B cell (primary cell): ENCODE results near the gene CASKIN1. TPM values are rescaled to one million over a fixed set of nuclear protein-coding genes. Genes with fewer than 3 reads are reported as not detected.

Experiments
- ATAC-seq: fragments of 200-7000 bp; cut with Tn5 transposase; one replicate; pipeline ENCODE4 v1.10.0; 2021; ENCODE audit warnings: low read depth, mild to moderate bottlenecking, moderate number of reproducible peaks, moderate library complexity
- CTCF ChIA-PET: fragments of 350-600 bp; sonication (Branson Sonifier 250); formaldehyde crosslinking; loops from one replicate; lab custom pipeline; 2021; ENCODE audit warnings: antibody characterized with exemption, inconsistent platforms; lab: Charles Lee
- POLR2A ChIA-PET: fragments of 350-600 bp; sonication (Branson Sonifier 250); formaldehyde crosslinking; loops from one replicate; lab custom pipeline; 2021; ENCODE audit warnings: antibody characterized with exemption; lab: Charles Lee
- DNase-seq: peaks from one replicate; pipeline ENCODE4 v3.0.0; 2013
- H2AFZ ChIP-seq: 2 replicates; pipeline ENCODE4 v1.6.1; 2012; ENCODE audit warnings: mild to moderate bottlenecking, low read depth, low read length; ENCODE audit not compliant: insufficient read depth, poor library complexity, severe bottlenecking
- H3K27ac ChIP-seq, 2 donors: 1 replicate in 1 of 2; 2 replicates in 1 of 2; pipeline ENCODE4 v1.5.1; 2012 to 2013; ENCODE audit warnings: low read length in 2 of 2, mild to moderate bottlenecking in 2 of 2, moderate library complexity in 1 of 2
- H3K27me3 ChIP-seq, 4 experiments: fragments of 200-600 bp in 1 of 4; sonication (generic) in 1 of 4; replicated peaks in 1 of 4; 1 replicate in 2 of 4; 2 replicates in 2 of 4; pipeline versions ENCODE4 v1.6.1 to v1.7.0; 2013 to 2016; ENCODE audit warnings: low read length in 3 of 4, mild to moderate bottlenecking in 2 of 4, mixed read lengths in 1 of 4, moderate library complexity in 1 of 4; ENCODE audit not compliant: insufficient read depth in 4 of 4, control insufficient read depth in 3 of 4; ENCODE audit errors: control extremely low read depth in 1 of 4
- H3K36me3 ChIP-seq, 2 experiments: replicated peaks in 1 of 2; 1 replicate in 1 of 2; 2 replicates in 1 of 2; pipeline versions ENCODE4 v1.6.1 to v1.7.1; 2013; ENCODE audit warnings: low read length in 1 of 2; ENCODE audit not compliant: insufficient read depth in 2 of 2, control insufficient read depth in 1 of 2; ENCODE audit errors: control extremely low read depth in 1 of 2, extremely low read depth in 1 of 2
- H3K4me1 ChIP-seq, 2 donors: fragments of 200-600 bp in 1 of 2; sonication (generic) in 1 of 2; 1 replicate in 1 of 2; 2 replicates in 1 of 2; pipeline versions ENCODE4 v1.5.1 to v1.6.1; 2013 to 2017; ENCODE audit warnings: low read length in 2 of 2; ENCODE audit not compliant: control insufficient read depth in 2 of 2, insufficient read depth in 2 of 2
- H3K4me2 ChIP-seq: replicated peaks from 2 replicates; pipeline ENCODE3; 2012; ENCODE audit warnings: mild to moderate bottlenecking, low read depth, low read length; ENCODE audit not compliant: poor library complexity, severe bottlenecking
- H3K4me3 ChIP-seq, 5 experiments: fragments of 200-600 bp in 1 of 5; sonication (generic) in 1 of 5; 1 replicate in 3 of 5; 2 replicates in 2 of 5; pipeline versions ENCODE4 v1.5.1 to v1.7.0; 2011 to 2016; ENCODE audit warnings: low read length in 4 of 5, mild to moderate bottlenecking in 4 of 5, low read depth in 2 of 5, control low read depth in 1 of 5, moderate library complexity in 1 of 5; ENCODE audit not compliant: insufficient read depth in 1 of 5; ENCODE audit errors: control extremely low read depth in 1 of 5, extremely low read depth in 1 of 5
- H3K79me2 ChIP-seq: fragments of 200-600 bp; sonication (generic); one replicate; pipeline ENCODE4 v1.6.0; 2016; ENCODE audit warnings: low read length; ENCODE audit not compliant: control insufficient read depth, insufficient read depth
- H3K9ac ChIP-seq: fragments of 200-600 bp; sonication (generic); 2 replicates; pipeline ENCODE4 v1.6.1; 2017; ENCODE audit warnings: mild to moderate bottlenecking, low read length, moderate library complexity
- H3K9me3 ChIP-seq, 3 donors: one replicate each; pipeline versions ENCODE4 v1.6.1 to v1.7.1; 2013; ENCODE audit warnings: low read length in 2 of 3; ENCODE audit not compliant: control insufficient read depth in 2 of 3, insufficient read depth in 1 of 3; ENCODE audit errors: control extremely low read depth in 1 of 3
- H4K20me1 ChIP-seq: 2 replicates; pipeline ENCODE4 v1.6.0; 2012; ENCODE audit warnings: mild to moderate bottlenecking, low read length; ENCODE audit not compliant: insufficient read depth, control insufficient read depth, poor library complexity, severe bottlenecking
- H3K27ac Mint-ChIP-seq: one replicate; pipeline ENCODE4 v1.8.0; 2021; ENCODE audit warnings: mixed read lengths
- H3K27me3 Mint-ChIP-seq: one replicate; pipeline ENCODE4 v1.8.0; 2021; ENCODE audit warnings: mixed read lengths
- H3K4me1 Mint-ChIP-seq: one replicate; pipeline ENCODE4 v1.8.0; 2021; ENCODE audit warnings: mixed read lengths
- H3K4me3 Mint-ChIP-seq: one replicate; pipeline ENCODE4 v1.8.0; 2021; ENCODE audit warnings: mixed read lengths
- H3K9me3 Mint-ChIP-seq: one replicate; pipeline ENCODE4 v1.8.0; 2022; ENCODE audit warnings: mixed read lengths; ENCODE audit not compliant: insufficient read depth
- EZH2 ChIP-seq: IDR thresholded peaks from 2 replicates; pipeline ENCODE4 v1.6.1; 2012; ENCODE audit warnings: borderline replicate concordance, low read depth, mild to moderate bottlenecking, moderate library complexity, low read length; ENCODE audit not compliant: insufficient read depth, poor library complexity, severe bottlenecking
- WGBS: methylation state at CpG from one replicate; pipeline ENCODE4 v1.1.5; 2013; ENCODE audit warnings: missing lambda C conversion rate; ENCODE audit not compliant: insufficient coverage; 5-methylcytosine and 5-hydroxymethylcytosine counted together
- intact Hi-C: fragments of 100-400 bp; cut with micrococcal nuclease; formaldehyde crosslinking; loops from one replicate; pipeline ENCODE4 v1.10.0; 2022
- polyA plus RNA-seq: library from polyadenylated mRNA; depleted of rRNA; stranded (reverse); fragments of >200 nt; gene quantifications from 2 replicates; pipeline ENCODE4 v1.2.3, GENCODE V29; 2012
- total RNA-seq, 2 donors: library from RNA; stranded (reverse); fragments of 120-200 nt in 1 of 2; gene quantifications; 1 replicate in 1 of 2; 2 replicates in 1 of 2; pipeline versions ENCODE4 v1.2.3 to v1.2.4, GENCODE V29; 2013 to 2022
- TF ChIP-seq, protein P1 (sequence below): fragments of 200-600 bp; IDR thresholded peaks from one replicate; pipeline ENCODE4 v1.8.0; 2022; ENCODE audit warnings: antibody characterized with exemption, mild to moderate bottlenecking

CASKIN1 gene
- total and polyA plus RNA-seq, 2 donors (not counting 1 experiment from before 2014, with no cell fraction given), result 0.01 TPM; not detected in 1

DNA sequence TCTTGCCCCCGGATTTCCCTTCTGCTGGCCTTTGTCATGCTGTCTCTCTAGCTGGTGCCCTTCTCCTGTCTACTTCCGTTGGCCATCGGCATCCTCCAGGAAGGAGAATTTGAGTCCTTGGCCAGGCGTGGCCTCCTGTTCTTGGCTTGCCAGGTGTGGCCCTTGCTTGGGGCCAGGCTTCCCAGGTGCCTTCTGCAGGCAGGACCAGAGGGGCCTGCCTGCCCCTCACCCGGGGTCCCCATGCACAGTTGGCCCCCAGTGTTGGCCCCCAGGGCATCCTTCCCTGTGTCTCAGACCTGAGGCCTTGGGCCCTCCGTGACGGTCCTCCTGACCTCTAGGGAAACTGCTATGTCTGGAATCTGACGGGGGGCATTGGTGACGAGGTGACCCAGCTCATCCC lies 11.5 kb upstream of the CASKIN1 start:
- Mint-ChIP-seq H3K4me1 (peaks cover 27% of the 10 kb centered on the region), H3K9me3 (no peaks in the 10 kb centered on the region), H3K4me3 (peak overlapping the region; percentile 32), H3K27ac (peak overlapping the region; percentile 27), H3K27me3 (no peaks in the 10 kb centered on the region)
- DNase-seq, result no peak
- H3K4me3 ChIP-seq, result no peak overlapping the region
- H3K27ac ChIP-seq, result no peak overlapping the region
- intact Hi-C loops, result no loop called here
- POLR2A ChIA-PET, result interaction anchor here (0.6 kb wide), 1 partner anchor 12 kb away, joined by 6 read pairs; no protein-coding TSS in a partner anchor
- H3K79me2 ChIP-seq, result peaks cover 22% of the 10 kb centered on the region
- H3K4me1 ChIP-seq, result peaks cover 12 to 23% of the 10 kb centered on the region in 2 donors
- no peak for TF ChIP-seq EZH2
- H3K9ac ChIP-seq, result no peak overlapping the region
- WGBS, result 98% methylated on average over 9 of the region's 9 CpGs
- ATAC-seq, result no peak
- no peak overlapping the region for H2AFZ ChIP-seq
- H3K9me3 ChIP-seq, result no peaks in the 10 kb centered on the region
- H3K36me3 ChIP-seq, result peaks cover 0 to 37% of the 10 kb centered on the region in 2 experiments
- H3K27me3 ChIP-seq, result no peaks in the 10 kb centered on the region
- no peak overlapping the region for H3K4me2 ChIP-seq
- CTCF ChIA-PET, result interaction anchor here (0.5 to 1.3 kb wide), 2 partner anchors 13 to 303 kb away, joined by 3 to 4 read pairs; no protein-coding TSS in a partner anchor
- H4K20me1 ChIP-seq, result peaks cover 6% of the 10 kb centered on the region

GRCh38 chr16:2206780-2207433 lies 10.5 kb upstream of the CASKIN1 start:
- peak overlapping the region; percentile 87 for H3K4me3 Mint-ChIP-seq
- peaks cover 22% of the 10 kb centered on the region for H3K79me2 ChIP-seq
- H3K9ac ChIP-seq, result no peak overlapping the region
- no peaks in the 10 kb centered on the region for H4K20me1 ChIP-seq
- peaks cover 0 to 32% of the 10 kb centered on the region in 2 experiments for H3K36me3 ChIP-seq
- H3K9me3 Mint-ChIP-seq, result no peaks in the 10 kb centered on the region
- peak overlapping the region; percentile 94 for H3K27ac Mint-ChIP-seq
- H3K27me3 ChIP-seq, result no peaks in the 10 kb centered on the region
- ChIA-PET POLR2A (interaction anchor here (0.9 to 2.2 kb wide), 2 partner anchors 8 to 52 kb away, joined by 4 to 16 read pairs; partner anchors contain the start of genes PGP and TRAF7), CTCF (interaction anchor here (1.3 kb wide), 2 partner anchors 9 to 12 kb away, joined by 3 to 4 read pairs; no protein-coding TSS in a partner anchor)
- H3K4me3 ChIP-seq, result no peak overlapping the region
- TF ChIP-seq, protein P1, sequence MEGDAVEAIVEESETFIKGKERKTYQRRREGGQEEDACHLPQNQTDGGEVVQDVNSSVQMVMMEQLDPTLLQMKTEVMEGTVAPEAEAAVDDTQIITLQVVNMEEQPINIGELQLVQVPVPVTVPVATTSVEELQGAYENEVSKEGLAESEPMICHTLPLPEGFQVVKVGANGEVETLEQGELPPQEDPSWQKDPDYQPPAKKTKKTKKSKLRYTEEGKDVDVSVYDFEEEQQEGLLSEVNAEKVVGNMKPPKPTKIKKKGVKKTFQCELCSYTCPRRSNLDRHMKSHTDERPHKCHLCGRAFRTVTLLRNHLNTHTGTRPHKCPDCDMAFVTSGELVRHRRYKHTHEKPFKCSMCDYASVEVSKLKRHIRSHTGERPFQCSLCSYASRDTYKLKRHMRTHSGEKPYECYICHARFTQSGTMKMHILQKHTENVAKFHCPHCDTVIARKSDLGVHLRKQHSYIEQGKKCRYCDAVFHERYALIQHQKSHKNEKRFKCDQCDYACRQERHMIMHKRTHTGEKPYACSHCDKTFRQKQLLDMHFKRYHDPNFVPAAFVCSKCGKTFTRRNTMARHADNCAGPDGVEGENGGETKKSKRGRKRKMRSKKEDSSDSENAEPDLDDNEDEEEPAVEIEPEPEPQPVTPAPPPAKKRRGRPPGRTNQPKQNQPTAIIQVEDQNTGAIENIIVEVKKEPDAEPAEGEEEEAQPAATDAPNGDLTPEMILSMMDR, result no peak
- TF ChIP-seq EZH2, result no peak
- peaks cover 21% of the 10 kb centered on the region for H3K4me1 Mint-ChIP-seq
- no peak overlapping the region for H2AFZ ChIP-seq
- ATAC-seq, result no peak
- no peaks in the 10 kb centered on the region for H3K9me3 ChIP-seq
- intact Hi-C loops, result no loop called here
- no peak overlapping the region for H3K27ac ChIP-seq
- 96% methylated on average over 20 of the region's 23 CpGs for WGBS
- H3K4me2 ChIP-seq, result peak overlapping the region; percentile 97
- no peak for DNase-seq
- no peaks in the 10 kb centered on the region for H3K27me3 Mint-ChIP-seq
- H3K4me1 ChIP-seq, result peaks cover 12 to 22% of the 10 kb centered on the region in 2 donors
